ENCODE results near the gene SDHC.

Gene SDHC

GRCh38 chr1:161300478-161300877 is 13.7 kb upstream of the SDHC start:
- TF ChIP-seq CTCF (conservative IDR thresholded peaks at IDR 0.05; ENCODE audit: low read length) = no peak
- TF ChIP-seq EZH2phosphoT487 (IDR thresholded peaks at IDR 0.05; ENCODE audit: borderline replicate concordance) = no peak
- no peaks in the 10 kb centered on the region for H3K9me3 ChIP-seq (ENCODE audit: insufficient read depth, low read depth, low read length)
- no peak overlapping the region for H3K4me3 ChIP-seq (ENCODE audit: low read length, poor library complexity, severe bottlenecking)
- peaks cover 22% of the 10 kb centered on the region for H4K20me1 ChIP-seq (ENCODE audit: insufficient read depth, low read length, poor library complexity, severe bottlenecking)
- peaks cover 31% of the 10 kb centered on the region for H3K4me1 ChIP-seq (ENCODE audit: insufficient read depth, low read length, poor library complexity, severe bottlenecking)
- no peaks in the 10 kb centered on the region for H3K36me3 ChIP-seq (ENCODE audit: insufficient read depth, low read length)
- H2AFZ ChIP-seq (ENCODE audit: low read length) = no peak overlapping the region
- H3K4me2 ChIP-seq (ENCODE audit: low read depth, low read length, poor library complexity, severe bottlenecking) = no peak overlapping the region
- no peak overlapping the region for H3K9ac ChIP-seq (ENCODE audit: low read depth, low read length, poor library complexity, severe bottlenecking)
- H3K27me3 ChIP-seq (ENCODE audit: insufficient read depth, low read length, poor library complexity, severe bottlenecking) = no peaks in the 10 kb centered on the region
- no peaks in the 10 kb centered on the region for H3K9me2 ChIP-seq (replicated peaks; ENCODE audit: low read depth, low read length)
- peaks cover 30% of the 10 kb centered on the region for H3K79me2 ChIP-seq (ENCODE audit: insufficient read depth, low read length)
- H3F3A ChIP-seq (ENCODE audit: low read depth) = peaks cover 6% of the 10 kb centered on the region; the same call in 1 of the 2 replicates

- Histone ChIP-seq H3K9me2 (replicated peaks; ENCODE audit: low read depth, low read length) (no peaks in the 10 kb centered on the region), H4K20me1 (ENCODE audit: insufficient read depth, low read length, poor library complexity, severe bottlenecking) (peaks cover 25% of the 10 kb centered on the region), H3K27me3 (ENCODE audit: insufficient read depth, low read length, poor library complexity, severe bottlenecking) (no peaks in the 10 kb centered on the region), H3K9ac (ENCODE audit: low read depth, low read length, poor library complexity, severe bottlenecking) (peak overlapping the region; percentile 91), H3K79me2 (ENCODE audit: insufficient read depth, low read length) (peaks cover 33% of the 10 kb centered on the region), H3K4me3 (ENCODE audit: low read length, poor library complexity, severe bottlenecking) (peak overlapping the region; percentile 91), H3F3A (ENCODE audit: low read depth) (peaks cover 16% of the 10 kb centered on the region), H2AFZ (ENCODE audit: low read length) (peak overlapping the region; percentile 90), H3K4me1 (ENCODE audit: insufficient read depth, low read length, poor library complexity, severe bottlenecking) (peaks cover 39% of the 10 kb centered on the region), H3K36me3 (ENCODE audit: insufficient read depth, low read length) (no peaks in the 10 kb centered on the region), H3K9me3 (ENCODE audit: insufficient read depth, low read depth, low read length) (no peaks in the 10 kb centered on the region), H3K4me2 (ENCODE audit: low read depth, low read length, poor library complexity, severe bottlenecking) (peak overlapping the region; percentile 96)
- no peak for TF ChIP-seq EZH2phosphoT487 (IDR thresholded peaks at IDR 0.05; ENCODE audit: borderline replicate concordance)
- no peak for TF ChIP-seq CTCF (conservative IDR thresholded peaks at IDR 0.05; ENCODE audit: low read length)
Observed at GRCh38 chr1:161304927-161305866, 9.0 kb upstream of the SDHC start.

GRCh38 chr1:161305867-161306519 is 8.2 kb upstream of the SDHC start:
- Histone ChIP-seq H3K27me3 (ENCODE audit: insufficient read depth, low read length, poor library complexity, severe bottlenecking) (no peaks in the 10 kb centered on the region), H3K4me1 (ENCODE audit: insufficient read depth, low read length, poor library complexity, severe bottlenecking) (peaks cover 39% of the 10 kb centered on the region), H3F3A (ENCODE audit: low read depth) (peaks cover 11% of the 10 kb centered on the region), H2AFZ (ENCODE audit: low read length) (peak overlapping the region; percentile 90), H3K9me2 (replicated peaks; ENCODE audit: low read depth, low read length) (no peaks in the 10 kb centered on the region), H3K36me3 (ENCODE audit: insufficient read depth, low read length) (no peaks in the 10 kb centered on the region), H3K9me3 (ENCODE audit: insufficient read depth, low read depth, low read length) (no peaks in the 10 kb centered on the region), H3K79me2 (ENCODE audit: insufficient read depth, low read length) (peaks cover 33% of the 10 kb centered on the region), H3K9ac (ENCODE audit: low read depth, low read length, poor library complexity, severe bottlenecking) (peak overlapping the region; percentile 91), H4K20me1 (ENCODE audit: insufficient read depth, low read length, poor library complexity, severe bottlenecking) (peaks cover 25% of the 10 kb centered on the region), H3K4me3 (ENCODE audit: low read length, poor library complexity, severe bottlenecking) (peak overlapping the region; percentile 91), H3K4me2 (ENCODE audit: low read depth, low read length, poor library complexity, severe bottlenecking) (peak overlapping the region; percentile 96)
- TF ChIP-seq CTCF (conservative IDR thresholded peaks at IDR 0.05; ENCODE audit: low read length) = peak; percentile 62
- no peak for TF ChIP-seq EZH2phosphoT487 (IDR thresholded peaks at IDR 0.05; ENCODE audit: borderline replicate concordance)
